OCI-LY1 (cell line): ENCODE data around the gene ZMIZ1.

ENCODE experiments used
- EZH2 ChIP-seq: fragments of 200-600 bp; sonication (generic), shearing (Covaris generic); IDR thresholded peaks from 2 replicates; pipeline ENCODE4 v1.8.0; 2017; ENCODE audit warnings: borderline replicate concordance, mixed run types, mild to moderate bottlenecking, antibody characterized with exemption, low read length, moderate library complexity, mixed read lengths
- TF ChIP-seq, protein P1 (sequence below): fragments of 200-600 bp; sonication (generic), shearing (Covaris generic); IDR thresholded peaks from 2 replicates; pipeline ENCODE4 v1.5.1; 2017; ENCODE audit warnings: mild to moderate bottlenecking, antibody characterized with exemption, low read length, moderate library complexity, mixed read lengths

- TF ChIP-seq, protein P1, sequence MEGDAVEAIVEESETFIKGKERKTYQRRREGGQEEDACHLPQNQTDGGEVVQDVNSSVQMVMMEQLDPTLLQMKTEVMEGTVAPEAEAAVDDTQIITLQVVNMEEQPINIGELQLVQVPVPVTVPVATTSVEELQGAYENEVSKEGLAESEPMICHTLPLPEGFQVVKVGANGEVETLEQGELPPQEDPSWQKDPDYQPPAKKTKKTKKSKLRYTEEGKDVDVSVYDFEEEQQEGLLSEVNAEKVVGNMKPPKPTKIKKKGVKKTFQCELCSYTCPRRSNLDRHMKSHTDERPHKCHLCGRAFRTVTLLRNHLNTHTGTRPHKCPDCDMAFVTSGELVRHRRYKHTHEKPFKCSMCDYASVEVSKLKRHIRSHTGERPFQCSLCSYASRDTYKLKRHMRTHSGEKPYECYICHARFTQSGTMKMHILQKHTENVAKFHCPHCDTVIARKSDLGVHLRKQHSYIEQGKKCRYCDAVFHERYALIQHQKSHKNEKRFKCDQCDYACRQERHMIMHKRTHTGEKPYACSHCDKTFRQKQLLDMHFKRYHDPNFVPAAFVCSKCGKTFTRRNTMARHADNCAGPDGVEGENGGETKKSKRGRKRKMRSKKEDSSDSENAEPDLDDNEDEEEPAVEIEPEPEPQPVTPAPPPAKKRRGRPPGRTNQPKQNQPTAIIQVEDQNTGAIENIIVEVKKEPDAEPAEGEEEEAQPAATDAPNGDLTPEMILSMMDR, result no peak
- no peak for TF ChIP-seq EZH2
Observed at GRCh38 chr10:79266084-79266483, 197.3 kb downstream of the ZMIZ1 start.
